ENCODE data around the gene C2CD4C.
"Not testable (repeated sequence)": the region's sequence is repeated elsewhere in the genome, so short reads cannot be mapped to it uniquely, and the experiment has no call there.

The C2CD4C gene

GRCh38 chr19:413756-414420 lies 4.9 kb upstream of the C2CD4C start:
- no peak for DNase-seq (ENCODE audit: low read depth)

GRCh38 chr19:412356-413355 lies 3.7 kb upstream of the C2CD4C start:
- DNase-seq (ENCODE audit: low read depth): no peak

- DNase-seq (ENCODE audit: low read depth): no peak
Measured at GRCh38 chr19:411723-412355, 2.9 kb upstream of the C2CD4C start.

- not testable (repeated sequence) for DNase-seq (ENCODE audit: low read depth)
Measured at GRCh38 chr19:411121-411722, 2.3 kb upstream of the C2CD4C start.

GRCh38 chr19:410243-410781 lies 1.4 kb upstream of the C2CD4C start:
- no peak for DNase-seq (ENCODE audit: low read depth)

- no peak for DNase-seq (ENCODE audit: low read depth)
Measured at GRCh38 chr19:409516-410242, 732 bp upstream of the C2CD4C start.

- no peak for DNase-seq (ENCODE audit: low read depth)
Measured at GRCh38 chr19:408441-408901, 476 bp downstream of the C2CD4C start.

GRCh38 chr19:407511-408440 lies 1.2 kb downstream of the C2CD4C start:
- DNase-seq (ENCODE audit: low read depth): no peak

GRCh38 chr19:406971-407510 lies 1.9 kb downstream of the C2CD4C start:
- no peak for DNase-seq (ENCODE audit: low read depth)

- DNase-seq (ENCODE audit: low read depth): no peak
Measured at GRCh38 chr19:406135-406781, 2.7 kb downstream of the C2CD4C start.

GRCh38 chr19:405121-405965 lies 3.6 kb downstream of the C2CD4C start:
- no peak for DNase-seq (ENCODE audit: low read depth)

GRCh38 chr19:403221-404027 lies 5.5 kb downstream of the C2CD4C start:
- no peak for DNase-seq (ENCODE audit: low read depth)

- no peak for DNase-seq (ENCODE audit: low read depth)
Measured at GRCh38 chr19:402786-403185, 6.2 kb downstream of the C2CD4C start.

- DNase-seq (ENCODE audit: low read depth): no peak
Measured at GRCh38 chr19:401866-402511, 7.0 kb downstream of the C2CD4C start.

GRCh38 chr19:400976-401865 lies 7.7 kb downstream of the C2CD4C start:
- DNase-seq (ENCODE audit: low read depth): no peak

- DNase-seq (ENCODE audit: low read depth): no peak
Measured at GRCh38 chr19:399370-399769, 9.6 kb downstream of the C2CD4C start.
